ENCODE data around the gene CDCA7.

The CDCA7 gene

GRCh38 chr2:173311844-173312606 is 42.6 kb upstream of the CDCA7 start:
- no peaks in the 10 kb centered on the region for H3K27me3 ChIP-seq (ENCODE audit: insufficient read depth, poor library complexity, severe bottlenecking)
- no peak overlapping the region for H3K27ac ChIP-seq (replicated peaks)
- TF ChIP-seq SPI1 (IDR thresholded peaks at IDR 0.05; ENCODE audit: borderline replicate concordance, low read depth) (no peak), POLR2AphosphoS5 (IDR thresholded peaks at IDR 0.05; ENCODE audit: low read depth) (no peak), GABPA (IDR thresholded peaks at IDR 0.05; ENCODE audit: low read depth) (no peak), CTCF (IDR thresholded peaks at IDR 0.05; ENCODE audit: insufficient read depth, low read length) (no peak)
- TF ChIP-seq, protein P1, sequence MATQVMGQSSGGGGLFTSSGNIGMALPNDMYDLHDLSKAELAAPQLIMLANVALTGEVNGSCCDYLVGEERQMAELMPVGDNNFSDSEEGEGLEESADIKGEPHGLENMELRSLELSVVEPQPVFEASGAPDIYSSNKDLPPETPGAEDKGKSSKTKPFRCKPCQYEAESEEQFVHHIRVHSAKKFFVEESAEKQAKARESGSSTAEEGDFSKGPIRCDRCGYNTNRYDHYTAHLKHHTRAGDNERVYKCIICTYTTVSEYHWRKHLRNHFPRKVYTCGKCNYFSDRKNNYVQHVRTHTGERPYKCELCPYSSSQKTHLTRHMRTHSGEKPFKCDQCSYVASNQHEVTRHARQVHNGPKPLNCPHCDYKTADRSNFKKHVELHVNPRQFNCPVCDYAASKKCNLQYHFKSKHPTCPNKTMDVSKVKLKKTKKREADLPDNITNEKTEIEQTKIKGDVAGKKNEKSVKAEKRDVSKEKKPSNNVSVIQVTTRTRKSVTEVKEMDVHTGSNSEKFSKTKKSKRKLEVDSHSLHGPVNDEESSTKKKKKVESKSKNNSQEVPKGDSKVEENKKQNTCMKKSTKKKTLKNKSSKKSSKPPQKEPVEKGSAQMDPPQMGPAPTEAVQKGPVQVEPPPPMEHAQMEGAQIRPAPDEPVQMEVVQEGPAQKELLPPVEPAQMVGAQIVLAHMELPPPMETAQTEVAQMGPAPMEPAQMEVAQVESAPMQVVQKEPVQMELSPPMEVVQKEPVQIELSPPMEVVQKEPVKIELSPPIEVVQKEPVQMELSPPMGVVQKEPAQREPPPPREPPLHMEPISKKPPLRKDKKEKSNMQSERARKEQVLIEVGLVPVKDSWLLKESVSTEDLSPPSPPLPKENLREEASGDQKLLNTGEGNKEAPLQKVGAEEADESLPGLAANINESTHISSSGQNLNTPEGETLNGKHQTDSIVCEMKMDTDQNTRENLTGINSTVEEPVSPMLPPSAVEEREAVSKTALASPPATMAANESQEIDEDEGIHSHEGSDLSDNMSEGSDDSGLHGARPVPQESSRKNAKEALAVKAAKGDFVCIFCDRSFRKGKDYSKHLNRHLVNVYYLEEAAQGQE (IDR thresholded peaks at IDR 0.05; ENCODE audit: insufficient replicate concordance, low read depth) = no peak
- no peak for DNase-seq (ENCODE audit: low read depth in 1 of 2, low spot score in 1 of 2)
- H3K4me3 ChIP-seq (replicated peaks; ENCODE audit: insufficient read depth, low read length) = no peak overlapping the region

GRCh38 chr2:173323371-173323770 is 31.3 kb upstream of the CDCA7 start:
- peaks cover 3% of the 10 kb centered on the region for H3K27me3 ChIP-seq (ENCODE audit: insufficient read depth, poor library complexity, severe bottlenecking)
- H3K4me3 ChIP-seq (replicated peaks; ENCODE audit: insufficient read depth, low read length) = no peak overlapping the region
- TF ChIP-seq GABPA (IDR thresholded peaks at IDR 0.05; ENCODE audit: low read depth) = no peak
- no peak for TF ChIP-seq POLR2AphosphoS5 (IDR thresholded peaks at IDR 0.05; ENCODE audit: low read depth)
- TF ChIP-seq SPI1 (IDR thresholded peaks at IDR 0.05; ENCODE audit: borderline replicate concordance, low read depth) = no peak
- no peak for TF ChIP-seq CTCF (IDR thresholded peaks at IDR 0.05; ENCODE audit: insufficient read depth, low read length)
- TF ChIP-seq, protein P1 (IDR thresholded peaks at IDR 0.05; ENCODE audit: insufficient replicate concordance, low read depth) = no peak
- DNase-seq (ENCODE audit: low read depth in 1 of 2, low spot score in 1 of 2) = no peak
- H3K27ac ChIP-seq (replicated peaks) = no peak overlapping the region

GRCh38 chr2:173326806-173327205 is 27.9 kb upstream of the CDCA7 start:
- no peak for DNase-seq (ENCODE audit: low read depth in 1 of 2, low spot score in 1 of 2)
- H3K27me3 ChIP-seq (ENCODE audit: insufficient read depth, poor library complexity, severe bottlenecking) = peaks cover 2% of the 10 kb centered on the region
- H3K27ac ChIP-seq (replicated peaks) = no peak overlapping the region
- TF ChIP-seq, protein P1 (IDR thresholded peaks at IDR 0.05; ENCODE audit: insufficient replicate concordance, low read depth) = no peak
- TF ChIP-seq GABPA (IDR thresholded peaks at IDR 0.05; ENCODE audit: low read depth) (no peak), SPI1 (IDR thresholded peaks at IDR 0.05; ENCODE audit: borderline replicate concordance, low read depth) (no peak), POLR2AphosphoS5 (IDR thresholded peaks at IDR 0.05; ENCODE audit: low read depth) (no peak), CTCF (IDR thresholded peaks at IDR 0.05; ENCODE audit: insufficient read depth, low read length) (no peak)
- H3K4me3 ChIP-seq (replicated peaks; ENCODE audit: insufficient read depth, low read length) = no peak overlapping the region

All from HL-60 (cell line).